IPS DF 4.7 (cell line): Measurements from ENCODE around the gene GALNT2.
A peak's percentile ranks its signal among the peaks of the same experiment; 100 is the strongest.

ENCODE experiments used
- DNase-seq: peaks from one replicate; pipeline ENCODE4 v3.0.0-alpha.2; 2013; ENCODE audit warnings: low spot score; ENCODE audit errors: extremely low read depth

The GALNT2 gene

GRCh38 chr1:230066466-230067404 lies at the start of gene GALNT2:
TSS of gene GALNT2 (plus strand) at chr1:230067238. CDS start at chr1:230067281, 43 bp downstream.
- no peak for DNase-seq

GRCh38 chr1:230020451-230020850 lies 46.6 kb upstream of the GALNT2 start:
- DNase-seq, result no peak

GRCh38 chr1:230022666-230023380 lies 44.2 kb upstream of the GALNT2 start:
- DNase-seq, result no peak

- DNase-seq, result no peak
These were observed 41.4 kb upstream of the GALNT2 start for GRCh38 chr1:230025686-230026085.

GRCh38 chr1:230026139-230026538 lies 40.9 kb upstream of the GALNT2 start:
- no peak for DNase-seq

GRCh38 chr1:230026572-230026971 lies 40.5 kb upstream of the GALNT2 start:
- no peak for DNase-seq

- no peak for DNase-seq
These were observed 38.3 kb upstream of the GALNT2 start for GRCh38 chr1:230028602-230029223.

GRCh38 chr1:230029244-230029941 lies 37.6 kb upstream of the GALNT2 start:
- DNase-seq, result no peak

- DNase-seq, result no peak
These were observed 36.8 kb upstream of the GALNT2 start for GRCh38 chr1:230030122-230030821.

GRCh38 chr1:230031131-230031530 lies 35.9 kb upstream of the GALNT2 start:
- DNase-seq, result no peak

GRCh38 chr1:230032516-230033281 lies 34.3 kb upstream of the GALNT2 start:
- no peak for DNase-seq

- no peak for DNase-seq
These were observed 29.8 kb upstream of the GALNT2 start for GRCh38 chr1:230037261-230037660.

GRCh38 chr1:230040440-230040839 lies 26.6 kb upstream of the GALNT2 start:
- DNase-seq, result no peak

GRCh38 chr1:230043081-230043480 lies 24.0 kb upstream of the GALNT2 start:
- DNase-seq, result no peak

- no peak for DNase-seq
These were observed 22.3 kb upstream of the GALNT2 start for GRCh38 chr1:230044729-230045128.

- DNase-seq, result peak; percentile 64
These were observed 19.7 kb upstream of the GALNT2 start for GRCh38 chr1:230047114-230047865.

GRCh38 chr1:230048322-230048721 lies 18.7 kb upstream of the GALNT2 start:
- DNase-seq, result no peak

- DNase-seq, result no peak
These were observed 18.1 kb upstream of the GALNT2 start for GRCh38 chr1:230048922-230049321.

- DNase-seq, result no peak
These were observed 17.3 kb upstream of the GALNT2 start for GRCh38 chr1:230049731-230050130.
